H1 (cell line): Measurements from ENCODE around the gene RFNG. TPM values are rescaled to one million over a fixed set of nuclear protein-coding genes. Genes with fewer than 3 reads are reported as not detected.
A peak's percentile ranks its signal among the peaks of the same experiment; 100 is the strongest.

ENCODE experiments used
- ATF3 ChIP-seq: IDR thresholded peaks from 2 replicates; pipeline ENCODE4 v1.6.1; 2011; ENCODE audit warnings: low read depth, mild to moderate bottlenecking, low read length; ENCODE audit not compliant: insufficient read depth
- BRCA1 ChIP-seq: IDR thresholded peaks from 2 replicates; pipeline ENCODE4 v1.6.1; 2012; ENCODE audit warnings: low read depth, low read length, improper control_type of control experiment
- CTCF ChIP-seq, 3 experiments: IDR thresholded peaks; 1 replicate in 2 of 3; 2 replicates in 1 of 3; pipeline versions ENCODE4 v1.5.1 to v1.6.1; 2011; ENCODE audit warnings: low read length in 3 of 3, mild to moderate bottlenecking in 3 of 3, inconsistent platforms in 2 of 3, low read depth in 1 of 3, moderate library complexity in 1 of 3; ENCODE audit not compliant: insufficient read depth in 1 of 3; ENCODE audit errors: control extremely low read depth in 1 of 3
- EP300 ChIP-seq, 2 experiments: IDR thresholded peaks; 1 replicate in 1 of 2; 2 replicates in 1 of 2; pipeline ENCODE4 v1.6.1; 2011 to 2012; ENCODE audit warnings: low read depth in 2 of 2, low read length in 2 of 2, mild to moderate bottlenecking in 2 of 2, borderline replicate concordance in 1 of 2, inconsistent platforms in 1 of 2, moderate library complexity in 1 of 2
- KDM4A ChIP-seq: IDR thresholded peaks from one replicate; pipeline ENCODE4 v1.7.1; 2012; ENCODE audit warnings: low read depth, mild to moderate bottlenecking, moderate library complexity, low read length, inconsistent platforms; ENCODE audit not compliant: severe bottlenecking
- TAF1 ChIP-seq: IDR thresholded peaks from 2 replicates; pipeline ENCODE4 v1.6.1; 2011; ENCODE audit warnings: mild to moderate bottlenecking, low read depth, low read length
- TCF12 ChIP-seq: IDR thresholded peaks from 2 replicates; pipeline ENCODE4 v1.6.1; 2011; ENCODE audit warnings: low read depth, mild to moderate bottlenecking, low read length
- polyA plus RNA-seq, 7 experiments: library from polyadenylated mRNA; depleted of rRNA in 3 of 7; stranded (reverse) in 5 of 7; unstranded in 2 of 7; fragments of >200 nt in 5 of 7; fragments of 200-250 nt in 2 of 7; gene quantifications; 1 replicate in 5 of 7; 2 replicates in 1 of 7; 4 replicates in 1 of 7; pipeline versions ENCODE4 v1.2.1 to v1.2.3, GENCODE V29; 2011 to 2013; ENCODE audit warnings: missing spikeins in 2 of 7, mixed read lengths in 2 of 7
- total RNA-seq: library from RNA; stranded (reverse); fragmentation: NEBNext Ultra II Directional; extraction: Animal tissue kit (Norgen Biotek cat#: 25700); gene quantifications from 2 replicates; pipeline ENCODE4 v1.2.1, GENCODE V29; 2021

RFNG gene
- total and polyA plus RNA-seq, 2 of the 8 experiments (the other 6 are each of a cell fraction or from before 2014, with no cell fraction given) = 26.7 to 28.4 TPM

GRCh38 chr17:82098169-82098938, 46.7 kb upstream of the RFNG start, which contains the start of gene FASN (continued):
- TF ChIP-seq KDM4A = peak; percentile 8
- no peak for TF ChIP-seq TCF12
- peak in 2 of 3 experiments; percentile 40 to 48; a peak in 2 of 4 replicates for TF ChIP-seq CTCF (IDR thresholded peaks at IDR 0.05; ENCODE audit: control extremely low read depth in 1 of 3, insufficient read depth in 1 of 3, low read depth in 1 of 3, low read length in 3 of 3)
- peak; percentile 94 for TF ChIP-seq TAF1
- TF ChIP-seq ATF3 = no peak
- no peak for TF ChIP-seq BRCA1
- TF ChIP-seq EP300 (IDR thresholded peaks at IDR 0.05; ENCODE audit: borderline replicate concordance in 1 of 2, low read depth in 2 of 2, low read length in 2 of 2) = no peak; a peak in 1 of 3 replicates
